GM18873 (cell line): ENCODE results near the gene TLN1.
A peak's percentile ranks its signal among the peaks of the same experiment; 100 is the strongest.

Experiments
- ATAC-seq: cut with Tn5 transposase; IDR thresholded peaks from one replicate; pipeline ENCODE4 v1.9.1; 2021; ENCODE audit warnings: mild to moderate bottlenecking, moderate library complexity, moderate number of reproducible peaks; ENCODE audit not compliant: unreplicated experiment, low FRiP score

The TLN1 gene

DNA sequence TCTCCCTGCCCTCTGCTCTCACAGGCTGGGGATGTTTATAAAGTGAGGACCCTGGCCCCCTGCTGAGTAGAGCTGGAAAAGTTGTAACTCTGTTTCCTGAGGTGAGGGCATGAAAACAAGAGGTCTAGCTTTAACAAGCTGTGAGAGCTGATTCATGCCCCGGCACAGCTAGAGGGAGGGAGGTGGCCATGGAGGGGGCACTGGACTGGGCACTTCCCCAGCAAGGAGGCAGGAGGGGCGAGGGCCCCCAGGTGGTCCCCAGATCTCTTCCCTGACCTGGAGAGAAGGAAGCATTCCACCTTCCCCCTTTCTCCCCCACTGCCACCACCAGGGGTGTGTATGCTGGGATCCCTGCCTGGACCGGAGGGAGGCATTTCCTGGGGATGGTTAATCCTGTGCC lies 22.3 kb upstream of the TLN1 start, which contains the start of gene MSMP:
TSS of gene MSMP (minus strand) at position 13 of the 400 bp plus-strand sequence. CDS start 147 bp downstream, outside the sequence.
- no peak for ATAC-seq

DNA sequence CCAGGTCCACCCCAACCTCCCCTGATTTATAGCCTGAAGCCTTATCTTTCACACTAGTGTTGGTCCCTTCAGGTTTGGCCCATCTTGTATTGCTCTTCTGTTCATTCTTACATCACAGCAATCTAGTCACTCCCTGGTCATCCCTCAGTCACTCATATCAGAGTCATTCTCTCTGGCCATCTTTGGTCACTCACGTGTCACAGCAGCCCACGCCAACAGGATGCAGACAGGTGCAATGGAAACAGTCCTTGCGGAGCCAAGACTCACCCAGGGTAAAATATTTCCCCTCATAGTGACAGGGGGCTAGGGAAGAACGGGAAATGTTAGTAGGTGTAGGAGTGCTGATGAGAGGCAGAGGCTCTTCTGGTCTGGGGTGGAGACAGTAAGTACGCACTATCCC lies 21.5 kb upstream of the TLN1 start:
- no peak for ATAC-seq

DNA sequence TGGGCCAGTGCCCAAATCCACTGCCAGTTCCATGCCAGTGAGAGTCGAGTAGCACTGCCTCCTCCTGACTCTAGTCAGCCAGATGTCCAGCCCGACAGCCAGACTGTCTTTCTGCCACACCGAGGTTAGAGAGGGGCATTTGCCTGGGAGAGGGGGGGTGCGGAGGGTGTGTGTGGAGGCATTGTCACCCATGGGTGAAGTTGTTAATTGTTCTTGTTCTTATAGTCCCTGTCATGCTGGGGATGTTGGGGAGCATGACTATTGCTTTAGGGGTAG lies 18.2 kb upstream of the TLN1 start:
- no peak for ATAC-seq

DNA sequence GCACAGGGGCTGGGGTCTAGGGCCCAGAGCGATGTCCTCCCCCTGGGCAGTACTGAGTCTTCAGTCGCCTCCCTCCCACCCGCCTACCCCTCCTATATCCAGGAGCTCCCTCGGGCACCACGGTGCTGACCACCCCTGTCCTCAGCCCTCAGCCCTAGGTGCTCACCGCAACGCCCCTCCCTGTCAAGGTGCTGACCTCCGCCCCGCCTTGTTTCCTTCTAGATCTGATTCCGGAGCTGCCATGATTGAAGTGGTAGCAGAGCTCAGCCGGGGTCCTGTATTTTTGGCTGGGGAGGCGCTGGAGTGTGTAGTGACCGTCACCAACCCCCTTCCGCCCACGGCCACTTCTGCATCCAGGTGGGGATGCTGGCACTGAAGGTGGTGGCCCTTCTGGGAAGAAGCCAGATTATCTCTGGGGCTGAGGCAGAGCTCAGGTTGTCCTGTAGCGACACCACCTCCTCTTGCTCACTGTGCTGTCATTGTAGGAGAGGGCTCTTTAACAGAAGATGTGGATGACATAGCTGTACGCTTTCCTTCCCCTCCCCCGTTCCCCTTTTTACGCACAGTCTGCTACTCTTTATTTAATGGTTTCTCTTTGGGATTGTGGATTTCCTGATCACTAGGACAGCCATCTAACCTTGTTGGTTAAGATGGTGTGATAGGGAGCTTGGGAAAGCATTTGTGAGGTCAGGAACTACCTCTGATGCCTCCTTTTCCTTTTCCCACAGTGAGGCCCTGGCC lies 17.7 kb upstream of the TLN1 start:
- ATAC-seq: no peak

DNA sequence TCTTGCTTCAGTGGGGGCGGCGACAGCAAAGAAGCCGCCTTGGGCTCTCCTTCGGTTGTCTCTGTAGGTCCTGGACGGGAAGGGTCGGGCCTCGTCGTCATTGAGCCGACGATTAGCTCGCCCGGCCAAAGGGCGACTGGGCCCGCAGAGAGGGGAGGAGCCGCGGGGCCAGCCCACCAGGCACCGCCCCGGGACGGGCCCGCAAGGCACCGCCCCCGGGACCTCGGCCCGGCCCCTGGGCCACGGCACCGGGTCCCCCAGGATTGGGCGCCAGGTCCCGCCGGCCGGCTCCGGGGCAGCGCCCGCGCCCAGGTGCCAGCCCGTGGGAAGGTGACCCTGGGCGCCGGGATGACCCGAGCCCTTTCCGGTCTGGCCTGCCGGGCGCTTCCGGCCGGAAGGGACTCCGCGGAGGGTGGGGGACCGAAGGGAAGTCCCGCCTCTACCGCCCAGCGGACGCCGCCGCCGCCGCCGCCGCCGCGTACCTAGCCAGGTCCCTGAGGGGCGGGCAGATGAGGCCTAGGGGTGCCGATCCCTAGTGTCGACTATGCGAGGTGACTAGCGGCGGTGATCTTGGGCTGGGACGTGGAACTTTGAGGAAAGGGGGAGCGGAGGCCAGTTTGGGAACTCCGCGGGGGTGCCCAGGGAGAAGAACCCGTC lies 17.0 kb upstream of the TLN1 start, which contains the start of the genes GBA2 and RGP1:
TSS of gene GBA2 (minus strand) at position 371 of the 657 bp plus-strand sequence. CDS start 524 bp downstream, outside the sequence.
TSS of gene RGP1 (plus strand) at position 430 of the 657 bp plus-strand sequence. CDS start 469 bp downstream, outside the sequence.
- ATAC-seq: peak; percentile 54

- ATAC-seq: peak; percentile 2
Observed at GRCh38 chr9:35748242-35748857, 16.4 kb upstream of the TLN1 start.

- ATAC-seq: no peak
Observed at GRCh38 chr9:35746583-35746982, 14.6 kb upstream of the TLN1 start.

DNA sequence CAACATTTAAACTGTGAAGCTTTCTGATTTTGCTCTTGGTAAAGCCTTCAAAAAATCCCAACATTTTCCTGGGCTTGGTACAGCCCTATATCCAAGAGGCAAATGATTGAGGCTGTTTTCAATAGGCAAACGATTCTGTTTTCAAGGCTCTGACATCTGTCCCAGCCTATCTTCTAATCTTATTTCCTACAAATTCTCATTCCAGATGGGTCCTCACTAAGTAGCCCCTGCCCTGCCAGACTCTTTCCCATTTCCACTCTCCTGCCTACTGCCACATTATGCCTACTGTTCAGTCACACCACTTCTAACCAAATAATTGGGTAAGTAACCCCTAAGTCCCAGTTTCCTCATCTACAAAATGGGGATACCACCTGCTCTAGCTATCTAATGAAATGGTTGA lies 13.6 kb upstream of the TLN1 start:
- ATAC-seq: no peak

- no peak for ATAC-seq
Observed at GRCh38 chr9:35743880-35744518, 12.0 kb upstream of the TLN1 start.

GRCh38 chr9:35743452-35743851 lies 11.5 kb upstream of the TLN1 start:
- no peak for ATAC-seq

- no peak for ATAC-seq
Observed at GRCh38 chr9:35741740-35742139, 9.7 kb upstream of the TLN1 start.

DNA sequence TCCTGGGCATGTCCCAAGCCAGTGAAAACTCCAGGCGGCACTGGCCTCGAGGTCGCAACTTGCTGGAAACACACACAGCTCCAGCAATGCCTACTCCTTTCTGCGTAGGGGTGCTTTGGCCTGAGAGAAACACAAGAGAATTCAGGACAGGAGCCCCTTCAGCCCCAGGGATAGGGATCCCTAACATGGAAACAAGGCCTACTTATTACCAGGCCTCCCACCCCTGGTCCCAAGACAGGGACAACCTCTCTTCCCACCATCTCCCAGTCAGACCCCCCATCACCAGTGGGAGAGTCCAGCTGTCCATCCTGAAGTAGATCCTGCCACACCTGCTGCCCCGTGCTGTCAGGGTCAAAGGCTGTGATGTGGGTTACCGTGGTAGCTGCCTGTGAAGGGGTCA lies 8.2 kb upstream of the TLN1 start:
- no peak for ATAC-seq

DNA sequence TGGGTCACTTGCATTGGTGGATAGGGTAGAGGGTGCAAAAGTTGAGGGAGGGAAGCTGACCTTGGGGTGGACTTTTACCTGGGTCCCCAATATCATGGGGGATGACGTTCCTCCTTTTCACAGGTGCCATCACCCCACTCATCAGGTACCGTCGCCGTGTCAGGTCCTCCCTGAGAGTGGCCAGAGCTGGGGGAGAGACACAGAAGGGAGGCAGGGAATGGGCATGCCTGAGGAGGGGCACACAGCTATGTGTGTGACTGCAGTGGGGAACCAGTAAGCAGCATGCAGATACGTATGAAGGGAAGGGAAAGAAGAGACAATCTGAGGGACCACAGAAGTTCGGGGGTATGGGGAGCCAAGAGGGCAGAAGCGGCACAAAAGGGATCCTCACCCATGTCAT lies 6.9 kb upstream of the TLN1 start:
- no peak for ATAC-seq

- no peak for ATAC-seq
Observed at GRCh38 chr9:35738186-35738585, 6.2 kb upstream of the TLN1 start.

- ATAC-seq: no peak
Observed at GRCh38 chr9:35737143-35737542, 5.1 kb upstream of the TLN1 start.

DNA sequence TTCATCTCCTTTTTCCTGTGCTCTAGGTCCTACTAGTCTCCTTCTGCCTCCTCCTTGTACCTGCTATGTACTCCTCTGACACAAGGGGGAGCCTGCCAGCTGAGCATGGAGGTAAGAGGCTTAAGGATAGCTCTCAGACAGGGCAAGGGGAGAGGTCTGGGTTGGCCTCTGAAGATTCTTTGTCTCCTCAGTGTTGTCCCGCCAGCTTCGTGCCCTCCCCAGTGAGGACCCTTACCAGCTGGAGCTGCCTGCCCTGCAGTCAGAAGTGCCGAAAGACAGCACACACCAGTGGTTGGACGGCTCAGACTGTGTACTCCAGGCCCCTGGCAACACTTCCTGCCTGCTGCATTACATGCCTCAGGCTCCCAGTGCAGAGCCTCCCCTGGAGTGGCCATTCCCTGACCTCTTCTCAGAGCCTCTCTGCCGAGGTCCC lies 4.2 kb upstream of the TLN1 start:
- no peak for ATAC-seq

GRCh38 chr9:35734096-35734495 lies 2.1 kb upstream of the TLN1 start:
- ATAC-seq: no peak

DNA sequence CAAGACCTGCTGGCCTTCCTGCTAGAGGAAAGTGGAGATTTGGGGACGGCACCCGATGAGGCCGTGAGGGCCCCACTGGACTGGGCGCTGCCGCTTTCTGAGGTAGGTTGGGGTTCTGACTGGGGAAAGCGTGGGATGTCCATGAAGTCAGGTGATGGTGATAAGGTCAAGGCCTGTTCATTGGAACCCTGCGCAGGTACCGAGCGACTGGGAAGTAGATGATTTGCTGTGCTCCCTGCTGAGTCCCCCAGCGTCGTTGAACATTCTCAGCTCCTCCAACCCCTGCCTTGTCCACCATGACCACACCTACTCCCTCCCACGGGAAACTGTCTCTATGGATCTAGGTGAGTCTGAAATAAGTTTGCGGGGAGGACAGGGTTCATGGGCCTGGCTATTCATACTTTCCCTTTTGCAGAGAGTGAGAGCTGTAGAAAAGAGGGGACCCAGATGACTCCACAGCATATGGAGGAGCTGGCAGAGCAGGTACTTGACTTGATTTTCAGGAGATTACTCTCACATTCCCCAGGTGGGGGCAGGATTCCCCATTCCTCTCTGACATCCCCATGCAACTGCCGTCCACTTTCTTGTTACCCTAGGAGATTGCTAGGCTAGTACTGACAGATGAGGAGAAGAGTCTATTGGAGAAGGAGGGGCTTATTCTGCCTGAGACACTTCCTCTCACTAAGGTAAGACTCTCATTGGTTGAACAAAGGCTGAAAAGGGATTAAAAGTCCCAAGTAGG lies 976 bp upstream of the TLN1 start:
- ATAC-seq: no peak

DNA sequence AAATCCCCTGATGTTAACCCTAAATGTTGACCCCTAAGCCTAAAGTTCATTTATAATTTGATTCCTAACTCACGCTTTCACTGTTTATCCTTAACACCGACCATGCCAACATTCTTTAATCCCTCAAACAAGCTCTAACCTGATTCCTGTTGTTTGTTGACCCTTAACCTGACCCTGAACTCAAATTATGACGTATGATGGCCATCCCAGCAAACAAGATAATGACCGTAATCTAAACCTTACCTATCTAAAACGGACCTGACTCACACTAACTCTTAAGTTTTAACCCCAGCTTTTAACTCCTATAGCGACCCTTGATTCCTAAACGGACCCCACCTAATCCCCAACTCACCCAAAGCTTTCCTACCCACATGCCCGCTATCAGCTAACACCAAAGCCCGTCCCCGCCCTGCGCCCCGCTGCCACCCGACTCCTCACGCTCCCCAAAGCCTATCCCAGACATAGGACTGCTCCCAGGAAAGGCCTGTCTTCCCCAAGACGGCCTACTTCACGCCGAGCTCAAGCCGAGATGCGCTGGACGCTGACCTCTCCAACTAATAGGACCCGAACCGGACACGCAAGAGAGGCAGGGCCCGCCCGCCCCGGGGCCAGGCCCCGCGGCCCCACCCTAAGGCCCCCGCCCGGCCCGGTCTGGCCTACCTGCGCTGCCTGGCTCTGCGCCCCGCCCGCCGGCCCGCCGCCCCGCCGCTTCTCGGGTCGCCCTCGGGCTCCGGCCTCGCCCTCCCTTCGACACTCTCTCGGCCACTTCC lies 395 bp downstream of the TLN1 start:
- no peak for ATAC-seq

DNA sequence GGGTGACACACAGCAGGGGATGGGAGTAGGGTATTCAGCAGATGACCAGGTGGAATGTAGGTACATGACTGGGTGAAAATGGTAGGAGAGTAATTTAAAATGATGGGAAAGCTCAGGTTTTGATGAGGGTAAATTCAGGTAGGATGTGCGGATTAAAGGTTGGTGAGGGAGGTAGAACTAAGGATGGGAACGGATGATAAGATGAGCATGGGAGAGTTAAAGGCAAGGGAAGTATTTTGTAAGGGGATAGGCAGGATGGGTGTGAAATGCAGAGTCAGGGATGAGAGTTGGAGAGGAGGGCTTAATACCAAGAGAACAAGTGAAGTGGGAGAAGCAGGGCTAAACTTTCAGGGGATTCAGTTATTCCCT lies 1.5 kb downstream of the TLN1 start:
- no peak for ATAC-seq
